ENCODE results near the gene SH2D4B. TPM values are rescaled to one million over a fixed set of nuclear protein-coding genes. Genes with fewer than 3 reads are reported as not detected.

Gene SH2D4B
- total and polyA plus RNA-seq, 2 of the 13 experiments (the other 11 are each of a cell fraction or from before 2014, with no cell fraction given), result not detected

DNA sequence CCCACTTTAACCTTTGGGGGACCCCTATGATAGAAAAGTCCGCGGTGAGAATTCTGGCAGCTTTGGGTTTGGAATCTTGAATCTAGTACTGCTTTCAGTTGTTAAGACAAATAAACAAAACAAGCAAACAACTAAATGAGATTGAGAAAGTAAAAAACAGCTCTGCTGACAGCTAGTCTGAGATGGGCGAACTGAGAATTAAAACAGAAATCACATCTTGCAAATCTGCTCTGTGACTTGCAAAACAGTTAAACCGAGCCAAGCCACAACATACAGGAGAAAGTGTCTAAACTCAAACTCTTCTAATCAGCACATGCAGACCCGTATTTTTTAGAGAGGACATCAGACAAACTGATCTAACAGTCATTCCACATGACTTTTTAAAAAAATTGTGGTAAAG is 110.4 kb downstream of the SH2D4B start:
- intact Hi-C loops (cut with micrococcal nuclease; ENCODE audit: unreplicated experiment), result no loop called here
- Histone ChIP-seq H3K27me3 (ENCODE audit: control insufficient read depth in 1 of 2, insufficient read depth in 2 of 2, low read length in 2 of 2) (no peaks in the 10 kb centered on the region; a peak in 1 of 5 replicates), H3K4me3 (replicated peaks in 1 of 3; ENCODE audit: insufficient read depth in 1 of 3, low read depth in 2 of 3, low read length in 3 of 3) (no peak overlapping the region), H2AFZ (ENCODE audit: low read length) (no peak overlapping the region), H4K20me1 (ENCODE audit: insufficient read depth, low read length) (no peaks in the 10 kb centered on the region), H3K27ac (ENCODE audit: extremely low read length, insufficient read depth, low read length) (no peak overlapping the region), H3K4me1 (ENCODE audit: insufficient read depth, low read length) (peaks cover 10% of the 10 kb centered on the region), H3K79me2 (ENCODE audit: insufficient read depth, low read length) (no peaks in the 10 kb centered on the region), H3K36me3 (replicated peaks in 1 of 2; ENCODE audit: control insufficient read depth in 1 of 2, insufficient read depth in 2 of 2, low read length in 2 of 2) (no peaks in the 10 kb centered on the region), H3K9ac (ENCODE audit: insufficient read depth, low read depth, low read length) (no peak overlapping the region), H3K4me2 (ENCODE audit: low read depth, low read length) (no peak overlapping the region), H3K9me3 (ENCODE audit: low read length) (no peaks in the 10 kb centered on the region)
- no TSS peak for BruUV-seq (replicated peaks)
- no peak for ATAC-seq
- no peak for FAIRE-seq
- no peak for DNase-seq (ENCODE audit: low spot score)
- WGBS (ENCODE audit: low lambda C conversion rate), result 44% methylated on average over 5 of the region's 5 CpGs
- in situ Hi-C loops (cut with HindIII; ENCODE audit: extremely low pct_ligation_motif_present, low pct_unique_long_range_greater_than_20kb), result no loop called here
- ChIA-PET CTCF (ENCODE audit: low intra/inter-chr PET ratio, low total read pairs) (no interaction called here), POLR2A (no interaction called here)
- no peak for TF ChIP-seq KLF13 (CRISPR knock-in tag; IDR thresholded peaks at IDR 0.05)

DNA sequence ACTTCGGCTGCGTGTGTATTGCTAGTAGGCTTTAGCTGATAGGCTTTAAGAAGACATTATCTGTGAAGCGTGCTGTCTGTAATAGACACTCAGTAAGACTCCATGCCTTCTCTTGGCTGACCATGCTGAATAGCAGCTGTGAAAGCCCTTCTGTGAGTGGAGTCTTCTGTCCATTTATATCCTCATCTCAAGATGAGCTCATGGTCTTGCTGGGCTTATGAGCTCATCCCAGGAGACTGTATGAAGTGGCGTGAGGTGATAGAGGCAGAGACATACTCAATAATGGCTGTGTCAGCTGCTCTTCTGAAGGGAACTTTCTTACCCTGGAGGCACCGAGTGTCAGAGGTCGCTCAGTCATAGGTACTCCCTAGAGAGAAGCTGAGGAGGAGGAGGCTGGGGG is 111.5 kb downstream of the SH2D4B start:
- FAIRE-seq, result no peak
- CTCF ChIA-PET (ENCODE audit: low intra/inter-chr PET ratio, low total read pairs), result no interaction called here

More for the DNA sequence above, 111.5 kb downstream of the SH2D4B start:
- H3K9ac ChIP-seq (ENCODE audit: insufficient read depth, low read depth, low read length), result no peak overlapping the region
- TF ChIP-seq ZNF879 (CRISPR knock-in tag; IDR thresholded peaks at IDR 0.05) (no peak), ZNF20 (CRISPR knock-in tag; IDR thresholded peaks at IDR 0.05) (no peak), ZNF703 (CRISPR knock-in tag; IDR thresholded peaks at IDR 0.05; ENCODE audit: borderline replicate concordance) (no peak), PPARG (CRISPR knock-in tag; conservative IDR thresholded peaks at IDR 0.05) (no peak), ZNF12 (CRISPR knock-in tag; IDR thresholded peaks at IDR 0.05) (no peak), U2AF2 (IDR thresholded peaks at IDR 0.05; ENCODE audit: low read depth, low read length) (no peak), NFRKB (IDR thresholded peaks at IDR 0.05) (no peak), ZNF567 (CRISPR knock-in tag; IDR thresholded peaks at IDR 0.05; ENCODE audit: borderline replicate concordance) (no peak)
- TF ChIP-seq, protein P1, sequence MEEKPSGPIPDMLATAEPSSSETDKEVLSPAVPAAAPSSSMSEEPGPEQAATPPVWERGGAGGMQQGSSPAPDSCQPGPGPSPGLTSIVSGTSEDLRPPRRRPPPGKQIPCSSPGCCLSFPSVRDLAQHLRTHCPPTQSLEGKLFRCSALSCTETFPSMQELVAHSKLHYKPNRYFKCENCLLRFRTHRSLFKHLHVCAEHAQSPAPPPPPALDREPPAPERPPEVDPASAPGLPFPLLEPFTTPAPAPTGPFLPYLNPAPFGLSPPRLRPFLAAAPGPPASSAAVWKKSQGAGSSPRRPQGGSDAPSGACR (CRISPR knock-in tag; IDR thresholded peaks at IDR 0.05), result no peak
- H3K4me2 ChIP-seq (ENCODE audit: low read depth, low read length), result no peak overlapping the region
- no peak overlapping the region for H2AFZ ChIP-seq (ENCODE audit: low read length)
- no peaks in the 10 kb centered on the region for H3K9me3 ChIP-seq (ENCODE audit: low read length)
- H4K20me1 ChIP-seq (ENCODE audit: insufficient read depth, low read length), result no peaks in the 10 kb centered on the region
- H3K4me3 ChIP-seq (replicated peaks in 1 of 3; ENCODE audit: insufficient read depth in 1 of 3, low read depth in 2 of 3, low read length in 3 of 3), result no peak overlapping the region
- no peaks in the 10 kb centered on the region; a peak in 1 of 5 replicates for H3K27me3 ChIP-seq (ENCODE audit: control insufficient read depth in 1 of 2, insufficient read depth in 2 of 2, low read length in 2 of 2)
- in situ Hi-C loops (cut with HindIII; ENCODE audit: extremely low pct_ligation_motif_present, low pct_unique_long_range_greater_than_20kb), result no loop called here
- ATAC-seq, result no peak
- 72% methylated on average over 6 of the region's 6 CpGs for WGBS (ENCODE audit: low lambda C conversion rate)
- no peaks in the 10 kb centered on the region for H3K36me3 ChIP-seq (replicated peaks in 1 of 2; ENCODE audit: control insufficient read depth in 1 of 2, insufficient read depth in 2 of 2, low read length in 2 of 2)
- H3K27ac ChIP-seq (ENCODE audit: extremely low read length, insufficient read depth, low read length), result no peak overlapping the region
- peaks cover 10% of the 10 kb centered on the region for H3K4me1 ChIP-seq (ENCODE audit: insufficient read depth, low read length)
- intact Hi-C loops (cut with micrococcal nuclease; ENCODE audit: unreplicated experiment), result no loop called here
- POLR2A ChIA-PET, result no interaction called here
- no peak for DNase-seq (ENCODE audit: low spot score)
- H3K79me2 ChIP-seq (ENCODE audit: insufficient read depth, low read length), result no peaks in the 10 kb centered on the region
- BruUV-seq (replicated peaks), result no TSS peak

All from HepG2 (cell line).